MG63 (cell line): ENCODE results near the gene DNASE1. TPM values are rescaled to one million over a fixed set of nuclear protein-coding genes. Genes with fewer than 3 reads are reported as not detected.

Source experiments
- DNase-seq: peaks from one replicate; pipeline ENCODE4 v3.0.0-alpha.2; 2020
- H3K27me3 ChIP-seq: fragments of 250-450 bp; sonication (Bioruptor Pico); 2 replicates; pipeline ENCODE4 v1.5.1; 2020; ENCODE audit warnings: mild to moderate bottlenecking, moderate library complexity
- H3K36me3 ChIP-seq: fragments of 250-450 bp; sonication (Bioruptor Pico); 2 replicates; pipeline ENCODE4 v1.5.1; 2020; ENCODE audit warnings: mild to moderate bottlenecking, moderate library complexity
- H3K4me3 ChIP-seq: fragments of 250-450 bp; sonication (Bioruptor Pico); 2 replicates; pipeline ENCODE4 v1.5.1; 2020; ENCODE audit warnings: mild to moderate bottlenecking, moderate library complexity
- H3K9me3 ChIP-seq: fragments of 250-450 bp; sonication (Bioruptor Pico); 2 replicates; pipeline ENCODE4 v1.5.1; 2020; ENCODE audit warnings: mild to moderate bottlenecking, moderate library complexity
- total RNA-seq: library from RNA; depleted of rRNA; stranded (reverse); fragments of >200 nt; shearing (Covaris generic); gene quantifications from 2 replicates; pipeline ENCODE4 v1.2.3, GENCODE V29; 2014; ENCODE audit warnings: low replicate concordance; rRNA removed

The DNASE1 gene
- total RNA-seq, 1 experiment from 2014 or later: 17.8 TPM

- H3K36me3 ChIP-seq: peaks cover 42% of the 10 kb centered on the region
- no peaks in the 10 kb centered on the region for H3K27me3 ChIP-seq
- no peaks in the 10 kb centered on the region for H3K9me3 ChIP-seq
- no peak for DNase-seq
- no peak overlapping the region for H3K4me3 ChIP-seq
Observed at GRCh38 chr16:3702082-3702481, 47.6 kb downstream of the DNASE1 start.

- no peaks in the 10 kb centered on the region for H3K9me3 ChIP-seq
Observed at GRCh38 chr16:3706253-3707012, 51.9 kb downstream of the DNASE1 start.

More at GRCh38 chr16:3706253-3707012, 51.9 kb downstream of the DNASE1 start:
- no peaks in the 10 kb centered on the region for H3K27me3 ChIP-seq
- peaks cover 62% of the 10 kb centered on the region for H3K36me3 ChIP-seq
- no peak overlapping the region for H3K4me3 ChIP-seq
- DNase-seq: no peak

Other genes with a start within 250 kb of the DNASE1 start
- 0.03 and 0.62 TPM in 2 replicates for gene ZNF597, start 211.2 kb upstream of the DNASE1 start, total RNA-seq
- 14.3 and 16.3 TPM in 2 replicates for gene NAA60, start 211.0 kb upstream of the DNASE1 start, total RNA-seq
- not detected in 2 replicates for gene C16orf90, start 159.2 kb upstream of the DNASE1 start, total RNA-seq
- gene CLUAP1, start 153.7 kb upstream of the DNASE1 start, total RNA-seq: 13.7 and 34.4 TPM in 2 replicates
- 0.03 TPM in 1 of 2 replicates, not detected in the other for gene NLRC3, start 77.3 kb upstream of the DNASE1 start, total RNA-seq
- gene SLX4, start 43.1 kb upstream of the DNASE1 start, total RNA-seq: 2.6 and 4.8 TPM in 2 replicates
- gene TRAP1, start 62.8 kb downstream of the DNASE1 start, total RNA-seq: 91.1 and 96.3 TPM in 2 replicates
- gene CREBBP, start 226.0 kb downstream of the DNASE1 start, total RNA-seq: 3.7 and 7.0 TPM in 2 replicates